Choroid plexus epithelial cell (primary cell): Measurements from ENCODE around the gene OTOF.

Experiments used
- DNase-seq: peaks from one replicate; pipeline ENCODE4 v3.0.0-alpha.2; 2010; ENCODE audit warnings: low read depth
- H3K4me3 ChIP-seq: 2 replicates; pipeline ENCODE4 v1.5.1; 2011; ENCODE audit warnings: low read depth, mild to moderate bottlenecking, control low read depth, low read length, moderate library complexity
- CTCF ChIP-seq: conservative IDR thresholded peaks from 2 replicates; pipeline ENCODE4 v1.5.1; 2011; ENCODE audit warnings: low read depth, mild to moderate bottlenecking, control low read depth, inconsistent platforms, low read length, moderate library complexity

Gene OTOF

DNA sequence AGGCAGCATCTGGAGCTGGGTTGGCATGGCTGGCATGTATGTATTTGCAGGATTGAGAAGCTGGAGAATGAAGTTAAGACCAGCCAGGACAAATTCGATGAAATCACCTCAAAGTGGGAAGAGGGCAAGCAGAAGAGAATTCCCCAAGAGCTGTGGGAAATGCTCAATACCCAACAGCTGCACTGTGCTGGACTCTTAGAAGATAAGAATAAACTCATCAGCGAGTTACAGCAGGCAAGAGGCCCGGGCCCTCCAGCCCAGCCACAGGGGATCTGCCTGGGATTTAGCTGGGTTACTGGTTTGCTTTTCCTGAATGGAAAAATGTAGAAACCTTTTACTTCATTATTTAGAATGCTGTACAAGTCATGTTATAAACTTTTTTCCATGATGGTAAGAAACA is 53.7 kb downstream of the OTOF start:
- no peak for TF ChIP-seq CTCF
- H3K4me3 ChIP-seq = no peak overlapping the region
- no peak for DNase-seq

- H3K4me3 ChIP-seq = no peak overlapping the region
- DNase-seq = no peak
- no peak for TF ChIP-seq CTCF
Measured at GRCh38 chr2:26423750-26424149, 54.2 kb downstream of the OTOF start.

GRCh38 chr2:26422947-26423629 is 54.8 kb downstream of the OTOF start:
- no peak for TF ChIP-seq CTCF
- DNase-seq = no peak
- no peak overlapping the region for H3K4me3 ChIP-seq

DNA sequence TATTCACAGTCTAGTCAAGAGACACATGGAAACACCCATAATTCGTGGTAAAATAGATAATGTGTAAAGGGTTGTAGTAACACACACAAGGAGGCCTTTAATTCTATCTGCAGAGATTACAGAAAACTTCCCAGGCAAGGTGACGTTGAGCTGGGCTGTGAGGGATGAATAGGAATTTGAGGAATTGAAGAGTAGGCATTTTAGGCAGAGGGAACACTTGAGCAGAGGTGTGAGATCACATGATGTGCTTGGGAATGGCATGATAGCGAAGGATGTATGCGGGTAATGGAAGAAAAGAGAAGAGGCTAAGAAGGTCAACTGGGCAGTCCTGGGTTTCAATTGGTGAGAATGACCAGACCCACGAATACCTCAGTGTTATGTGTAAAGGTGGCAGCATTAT is 56.0 kb downstream of the OTOF start:
- H3K4me3 ChIP-seq = no peak overlapping the region
- TF ChIP-seq CTCF = no peak
- no peak for DNase-seq

- no peak overlapping the region for H3K4me3 ChIP-seq
- peak; percentile 51 for DNase-seq
- no peak for TF ChIP-seq CTCF
Measured at GRCh38 chr2:26414311-26414710, 63.6 kb downstream of the OTOF start.

DNA sequence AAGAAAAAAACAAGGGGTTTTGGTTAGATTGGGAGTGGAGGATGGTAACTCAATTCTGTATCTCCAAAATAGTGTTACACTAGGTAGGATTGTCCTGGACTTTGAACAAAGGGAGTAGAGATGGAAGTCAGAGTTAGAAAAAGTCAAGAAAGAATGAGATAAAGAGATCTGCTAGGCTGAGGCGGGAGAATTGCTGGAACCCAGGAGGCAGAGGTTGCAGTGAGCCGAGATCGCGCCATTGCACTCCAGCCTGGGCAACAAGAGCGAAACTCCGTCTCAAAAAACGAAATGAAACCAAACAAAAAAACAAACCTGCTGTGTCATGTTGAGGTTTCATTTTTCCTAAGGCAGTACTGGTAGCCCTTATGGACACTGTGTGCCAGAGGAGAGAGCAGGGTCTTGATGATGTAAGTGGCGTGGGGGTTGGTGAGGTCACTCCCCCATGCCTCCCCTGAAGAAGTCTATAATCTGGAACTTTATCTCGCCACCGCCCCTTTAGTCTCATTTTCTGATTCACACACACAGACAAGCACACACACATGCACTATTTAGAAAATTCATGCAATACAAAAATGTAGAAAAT is 65.7 kb downstream of the OTOF start:
- TF ChIP-seq CTCF = no peak
- peak overlapping the region; percentile 42 for H3K4me3 ChIP-seq

GRCh38 chr2:26411419-26411818 is 66.5 kb downstream of the OTOF start:
- no peak for DNase-seq
- TF ChIP-seq CTCF = no peak
- H3K4me3 ChIP-seq = no peak overlapping the region

More for the DNA sequence above, 65.7 kb downstream of the OTOF start:
- peak; percentile 62 for DNase-seq
